C4-2B (cell line): ENCODE results near the gene CAMK1D.

Experiments
- CTCF ChIP-seq: fragments of 450-650 bp; conservative IDR thresholded peaks from 2 replicates; pipeline ENCODE4 v1.5.1; 2017; ENCODE audit warnings: mild to moderate bottlenecking
- ZFX ChIP-seq: fragments of 450-650 bp; IDR thresholded peaks from 2 replicates; pipeline ENCODE4 v1.6.1; 2017

- no peak for TF ChIP-seq CTCF
- no peak for TF ChIP-seq ZFX
Measured at GRCh38 chr10:12401466-12401865, 52.1 kb downstream of the CAMK1D start.
